ENCODE data around the gene SPEG.

SPEG gene

GRCh38 chr2:219508971-219509779 lies 74.5 kb downstream of the SPEG start:
- Histone ChIP-seq H3K27ac (ENCODE audit: low read length) (no peak overlapping the region), H3K4me3 (ENCODE audit: low read length) (no peak overlapping the region)

GRCh38 chr2:219509780-219510511 lies 75.3 kb downstream of the SPEG start:
- peak overlapping the region; percentile 38; the same call in 1 of the 2 replicates for H3K4me3 ChIP-seq (ENCODE audit: low read length)
- no peaks in the 10 kb centered on the region for H3K9me3 ChIP-seq (ENCODE audit: insufficient read depth, low read length)
- no peak overlapping the region for H3K27ac ChIP-seq (ENCODE audit: low read length)
- peak overlapping the region; percentile 52 for H3K4me2 ChIP-seq (ENCODE audit: low read length)
- TF ChIP-seq EZH2phosphoT487 (IDR thresholded peaks at IDR 0.05; ENCODE audit: low read depth) (no peak), CTCF (IDR thresholded peaks at IDR 0.05; ENCODE audit: low read depth, low read length) (peak; percentile 45)
- no peaks in the 10 kb centered on the region for H4K20me1 ChIP-seq (ENCODE audit: insufficient read depth, low read length)
- H3K79me2 ChIP-seq (ENCODE audit: low read length) = no peaks in the 10 kb centered on the region
- 0 out of 2 replicates have a peak, but pooled peaks cover 5% of the 10 kb centered on the region for H3K4me1 ChIP-seq (ENCODE audit: low read length)
- no peak overlapping the region for H2AFZ ChIP-seq (ENCODE audit: low read depth, low read length)
- H3K9ac ChIP-seq (ENCODE audit: low read length) = no peak overlapping the region
- no peaks in the 10 kb centered on the region for H3K36me3 ChIP-seq (replicated peaks; ENCODE audit: low read depth, low read length)
- peaks cover 21% of the 10 kb centered on the region for H3K27me3 ChIP-seq (ENCODE audit: low read depth, low read length)

More at GRCh38 chr2:219508971-219509779, 74.5 kb downstream of the SPEG start:
- 0 out of 2 replicates have a peak, but pooled peaks cover 5% of the 10 kb centered on the region for H3K4me1 ChIP-seq (ENCODE audit: low read length)
- H2AFZ ChIP-seq (ENCODE audit: low read depth, low read length) = no peak overlapping the region
- H3K27me3 ChIP-seq (ENCODE audit: low read depth, low read length) = peaks cover 21% of the 10 kb centered on the region
- H3K9ac ChIP-seq (ENCODE audit: low read length) = no peak overlapping the region
- H3K79me2 ChIP-seq (ENCODE audit: low read length) = no peaks in the 10 kb centered on the region
- H3K4me2 ChIP-seq (ENCODE audit: low read length) = peak overlapping the region; percentile 52; the same call in 1 of the 2 replicates
- no peaks in the 10 kb centered on the region for H4K20me1 ChIP-seq (ENCODE audit: insufficient read depth, low read length)
- H3K9me3 ChIP-seq (ENCODE audit: insufficient read depth, low read length) = no peaks in the 10 kb centered on the region
- H3K36me3 ChIP-seq (replicated peaks; ENCODE audit: low read depth, low read length) = no peaks in the 10 kb centered on the region
- TF ChIP-seq EZH2phosphoT487 (IDR thresholded peaks at IDR 0.05; ENCODE audit: low read depth) (no peak), CTCF (IDR thresholded peaks at IDR 0.05; ENCODE audit: low read depth, low read length) (no peak)

GRCh38 chr2:219510512-219511135 lies 76.0 kb downstream of the SPEG start:
- Histone ChIP-seq H3K36me3 (replicated peaks; ENCODE audit: low read depth, low read length) (no peaks in the 10 kb centered on the region), H3K79me2 (ENCODE audit: low read length) (no peaks in the 10 kb centered on the region), H3K4me2 (ENCODE audit: low read length) (no peak overlapping the region), H3K9ac (ENCODE audit: low read length) (no peak overlapping the region), H3K27ac (ENCODE audit: low read length) (no peak overlapping the region), H3K9me3 (ENCODE audit: insufficient read depth, low read length) (no peaks in the 10 kb centered on the region), H3K4me3 (ENCODE audit: low read length) (no peak overlapping the region), H4K20me1 (ENCODE audit: insufficient read depth, low read length) (no peaks in the 10 kb centered on the region), H3K27me3 (ENCODE audit: low read depth, low read length) (peaks cover 21% of the 10 kb centered on the region), H2AFZ (ENCODE audit: low read depth, low read length) (no peak overlapping the region), H3K4me1 (ENCODE audit: low read length) (0 out of 2 replicates have a peak, but pooled peaks cover 5% of the 10 kb centered on the region)
- no peak for TF ChIP-seq CTCF (IDR thresholded peaks at IDR 0.05; ENCODE audit: low read depth, low read length)
- TF ChIP-seq EZH2phosphoT487 (IDR thresholded peaks at IDR 0.05; ENCODE audit: low read depth) = no peak

All from OCI-LY3 (cell line).